ENCODE results near the gene KIAA0825.

DNA sequence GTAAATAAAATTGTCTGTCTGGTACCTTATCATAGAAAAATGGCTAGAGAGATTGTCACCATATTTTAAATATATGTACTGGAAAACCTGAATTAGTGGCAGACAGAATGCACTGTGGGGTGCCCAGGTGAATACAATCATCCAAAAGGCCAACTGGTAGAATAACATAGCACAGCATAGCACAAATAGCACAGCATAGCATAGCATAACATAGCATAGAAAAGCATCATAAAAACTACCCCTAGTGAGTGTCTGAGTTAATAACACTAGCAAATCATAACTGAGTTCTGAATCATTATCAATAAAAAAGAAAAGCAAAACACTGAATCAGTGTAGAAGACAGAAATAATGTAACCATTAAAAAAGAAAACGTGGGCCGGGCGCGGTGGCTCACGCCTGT, 102.3 kb downstream of the KIAA0825 start:
- TF ChIP-seq, protein P1, sequence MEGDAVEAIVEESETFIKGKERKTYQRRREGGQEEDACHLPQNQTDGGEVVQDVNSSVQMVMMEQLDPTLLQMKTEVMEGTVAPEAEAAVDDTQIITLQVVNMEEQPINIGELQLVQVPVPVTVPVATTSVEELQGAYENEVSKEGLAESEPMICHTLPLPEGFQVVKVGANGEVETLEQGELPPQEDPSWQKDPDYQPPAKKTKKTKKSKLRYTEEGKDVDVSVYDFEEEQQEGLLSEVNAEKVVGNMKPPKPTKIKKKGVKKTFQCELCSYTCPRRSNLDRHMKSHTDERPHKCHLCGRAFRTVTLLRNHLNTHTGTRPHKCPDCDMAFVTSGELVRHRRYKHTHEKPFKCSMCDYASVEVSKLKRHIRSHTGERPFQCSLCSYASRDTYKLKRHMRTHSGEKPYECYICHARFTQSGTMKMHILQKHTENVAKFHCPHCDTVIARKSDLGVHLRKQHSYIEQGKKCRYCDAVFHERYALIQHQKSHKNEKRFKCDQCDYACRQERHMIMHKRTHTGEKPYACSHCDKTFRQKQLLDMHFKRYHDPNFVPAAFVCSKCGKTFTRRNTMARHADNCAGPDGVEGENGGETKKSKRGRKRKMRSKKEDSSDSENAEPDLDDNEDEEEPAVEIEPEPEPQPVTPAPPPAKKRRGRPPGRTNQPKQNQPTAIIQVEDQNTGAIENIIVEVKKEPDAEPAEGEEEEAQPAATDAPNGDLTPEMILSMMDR (IDR thresholded peaks at IDR 0.05; ENCODE audit: low read depth, low read length) = no peak
- TF ChIP-seq EZH2phosphoT487 (IDR thresholded peaks at IDR 0.05; ENCODE audit: low read depth) = no peak
